ENCODE data around the gene TMEM244.
"Not testable (repeated sequence)": the region's sequence is repeated elsewhere in the genome, so short reads cannot be mapped to it uniquely, and the experiment has no call there.

The TMEM244 gene

GRCh38 chr6:129867403-129867802 is 6.3 kb upstream of the TMEM244 start:
- no peak for DNase-seq (ENCODE audit: low read depth, low spot score)

- no peak for DNase-seq (ENCODE audit: low read depth, low spot score)
Observed at GRCh38 chr6:129866688-129867087, 5.6 kb upstream of the TMEM244 start.

- no peak for DNase-seq (ENCODE audit: low read depth, low spot score)
Observed at GRCh38 chr6:129866256-129866655, 5.1 kb upstream of the TMEM244 start.

DNA sequence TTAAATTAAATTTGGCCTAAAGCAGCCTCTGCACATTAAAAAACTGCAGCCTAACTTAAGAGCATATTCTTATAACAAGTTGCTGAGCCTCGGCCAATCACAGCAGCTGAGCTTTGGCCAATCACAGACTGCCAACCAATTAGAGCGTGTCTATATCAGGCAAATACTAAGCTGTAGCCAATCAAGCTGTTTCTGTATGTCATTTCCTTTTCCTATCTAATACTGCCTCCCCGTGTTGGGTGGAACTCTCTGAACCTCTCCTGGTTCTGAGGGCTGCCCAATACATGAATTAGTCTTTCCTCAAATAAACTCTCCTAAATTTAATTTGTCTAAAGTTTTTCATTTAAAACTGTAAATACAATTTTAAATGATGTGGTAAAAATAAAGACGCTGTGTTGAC is 3.9 kb upstream of the TMEM244 start:
- no peak for DNase-seq (ENCODE audit: low read depth, low spot score)

- no peak for DNase-seq (ENCODE audit: low read depth, low spot score)
Observed at GRCh38 chr6:129863664-129864063, 2.5 kb upstream of the TMEM244 start.

- no peak for DNase-seq (ENCODE audit: low read depth, low spot score)
Observed at GRCh38 chr6:129859524-129859923, 1.6 kb downstream of the TMEM244 start.

- DNase-seq (ENCODE audit: low read depth, low spot score), result no peak
Observed at GRCh38 chr6:129857838-129858237, 3.3 kb downstream of the TMEM244 start.

DNA sequence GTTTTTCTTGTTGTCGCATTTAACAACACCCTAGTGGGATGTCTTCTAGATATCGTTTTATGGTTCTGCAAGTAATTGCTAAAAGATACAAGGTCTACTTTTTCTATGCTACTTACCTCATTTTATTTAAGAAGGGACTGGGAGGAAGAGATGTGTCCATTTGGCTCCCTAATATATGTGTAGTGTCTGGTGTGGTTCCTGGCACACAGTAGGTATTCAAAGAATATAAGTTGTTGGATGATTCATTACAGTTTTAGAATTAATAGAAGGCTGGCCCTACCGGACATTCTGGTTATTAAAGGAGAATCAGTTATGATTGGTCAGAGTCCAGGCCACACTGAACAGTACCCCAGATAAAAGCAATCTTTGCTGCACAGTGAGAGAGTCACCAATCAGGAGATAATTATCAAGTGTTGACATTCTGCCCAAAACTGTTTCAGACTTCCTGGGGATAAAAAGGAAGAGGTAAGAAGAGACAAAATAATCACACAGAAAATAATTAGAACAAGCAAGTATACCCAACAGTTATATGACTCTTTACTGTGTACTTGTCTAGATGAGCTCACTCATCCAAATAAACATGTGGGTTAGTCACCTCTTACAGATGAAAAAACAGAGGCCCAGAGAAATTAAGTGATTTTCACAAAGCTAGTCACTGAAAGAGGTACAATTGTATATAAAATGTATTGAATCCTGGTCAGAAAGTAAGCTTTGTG is 7.0 kb downstream of the TMEM244 start:
- DNase-seq (ENCODE audit: low read depth, low spot score), result no peak

DNA sequence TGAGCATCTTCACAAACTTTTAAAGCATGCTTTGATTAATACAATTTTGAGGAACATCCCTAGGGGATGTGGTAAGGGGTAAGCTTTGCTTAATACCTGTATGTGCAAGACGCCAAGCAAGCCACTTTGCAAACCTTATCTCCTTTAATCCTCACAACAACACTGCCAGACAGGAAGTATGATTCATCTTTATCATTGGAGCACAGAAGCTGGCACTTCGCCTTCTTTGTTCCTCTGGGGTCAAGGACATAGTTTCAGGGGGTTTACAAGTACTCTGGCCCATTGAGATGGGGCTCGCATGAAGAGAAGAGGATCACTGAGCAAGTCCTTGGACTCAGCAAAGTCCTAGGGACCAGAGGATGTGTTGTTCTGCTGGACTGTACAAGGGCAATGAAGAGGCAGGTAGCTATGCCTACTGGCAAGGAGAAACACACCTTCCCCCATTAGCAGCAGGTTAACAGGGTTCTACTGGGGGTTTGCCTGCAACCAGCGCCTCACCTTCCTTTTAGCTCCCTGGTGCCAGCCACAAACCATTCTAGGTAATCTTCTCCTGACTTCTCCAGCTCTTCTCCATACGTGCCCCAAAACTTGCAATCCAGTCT is 8.8 kb downstream of the TMEM244 start:
- DNase-seq (ENCODE audit: low read depth, low spot score), result no peak

DNA sequence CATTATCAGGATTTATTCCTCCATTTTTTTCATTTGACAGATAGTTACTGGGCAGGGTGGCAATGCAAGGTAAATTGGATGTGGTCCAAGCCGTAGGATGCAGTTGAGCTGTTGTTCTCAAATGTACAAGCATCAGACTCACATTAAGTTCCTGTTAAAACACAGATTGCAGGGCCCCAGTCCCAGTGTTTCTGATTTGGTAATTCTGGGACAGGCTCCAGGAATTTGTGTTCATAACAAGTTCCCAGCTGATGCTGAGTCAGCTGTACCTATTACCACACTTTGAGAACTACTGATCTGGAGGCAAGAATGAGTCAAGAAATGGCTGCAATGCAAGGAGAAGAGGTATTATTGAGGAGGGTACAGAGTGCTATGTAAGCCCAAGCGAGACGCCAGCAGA is 11.7 kb downstream of the TMEM244 start:
- no peak for DNase-seq (ENCODE audit: low read depth, low spot score)

- DNase-seq (ENCODE audit: low read depth, low spot score), result no peak
Observed at GRCh38 chr6:129846761-129847160, 14.4 kb downstream of the TMEM244 start.

- DNase-seq (ENCODE audit: low read depth, low spot score), result no peak
Observed at GRCh38 chr6:129845696-129846095, 15.4 kb downstream of the TMEM244 start.

DNA sequence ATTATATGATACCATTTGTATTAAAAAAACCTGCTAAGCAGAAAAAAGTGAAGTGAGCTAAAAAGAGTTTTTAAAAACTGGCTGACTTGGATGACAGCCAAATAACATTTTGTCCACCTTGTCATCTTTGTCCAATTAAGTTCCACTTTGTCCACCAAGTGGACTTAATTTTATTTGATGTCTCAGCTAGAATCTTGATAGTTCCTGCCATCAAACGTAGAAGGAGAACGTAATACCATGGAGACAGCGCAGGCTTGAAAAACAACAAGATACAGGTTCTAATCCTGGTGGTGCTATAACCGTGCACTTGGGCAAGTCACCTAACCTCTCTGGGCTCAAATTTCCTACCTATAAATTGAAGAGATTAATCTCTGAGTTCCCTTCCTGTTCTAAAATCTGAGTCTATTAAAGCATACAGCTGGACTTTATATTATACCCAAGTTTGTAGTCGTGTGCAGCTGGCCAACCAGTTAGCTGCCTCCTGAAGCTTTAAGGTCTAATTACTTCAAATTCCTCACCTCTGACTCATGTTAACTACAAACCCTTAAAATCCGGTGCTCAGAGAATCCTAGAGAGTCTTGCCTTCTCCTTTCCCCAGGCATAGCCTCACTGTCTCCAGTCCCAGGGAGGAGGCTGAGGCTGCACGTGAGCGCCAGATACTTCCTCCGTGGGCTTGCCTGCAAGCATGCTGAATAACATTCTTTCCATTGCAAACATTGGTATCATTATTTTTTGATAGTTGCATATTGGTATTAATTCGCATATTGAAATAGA is 16.8 kb downstream of the TMEM244 start:
- DNase-seq (ENCODE audit: low read depth, low spot score), result no peak

DNA sequence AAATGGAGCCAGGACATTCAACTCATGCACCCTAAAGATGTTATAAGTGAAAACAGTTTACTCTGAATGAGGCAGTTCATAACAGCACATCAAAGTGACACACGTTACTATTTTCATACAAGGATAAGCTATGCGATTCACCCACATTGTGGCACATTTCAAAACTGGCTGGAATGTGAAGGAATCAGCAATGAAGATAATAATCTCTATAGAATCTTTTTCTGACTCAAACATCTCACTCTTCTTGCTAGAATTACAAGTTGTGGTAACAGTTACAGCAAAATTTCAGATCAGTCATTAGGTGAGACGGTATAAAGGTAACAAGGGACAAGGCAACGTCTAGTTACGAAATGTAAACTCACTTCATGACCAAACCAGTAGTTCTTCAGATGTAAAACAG is 17.5 kb downstream of the TMEM244 start:
- DNase-seq (ENCODE audit: low read depth, low spot score), result no peak

- no peak for DNase-seq (ENCODE audit: low read depth, low spot score)
Observed at GRCh38 chr6:129842881-129843409, 18.2 kb downstream of the TMEM244 start.

DNA sequence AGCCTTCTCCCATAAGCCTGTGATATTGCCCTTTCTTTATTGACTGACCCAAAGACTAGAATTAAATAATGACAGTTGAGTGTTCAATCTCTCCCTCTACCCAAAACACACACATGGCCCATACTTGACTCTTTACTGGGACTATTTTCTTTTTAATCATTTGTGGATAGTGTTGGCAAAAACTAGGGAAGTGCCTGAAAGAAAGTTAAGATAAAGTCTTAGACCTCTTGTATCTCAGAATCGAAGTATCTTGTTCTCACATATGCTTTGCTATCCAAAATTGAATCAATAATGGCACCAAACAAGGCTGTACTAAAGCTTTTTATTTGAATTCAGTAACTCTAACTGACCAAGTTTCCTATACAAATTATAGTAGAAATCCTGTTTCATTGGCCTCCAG is 19.0 kb downstream of the TMEM244 start:
- DNase-seq (ENCODE audit: low read depth, low spot score), result no peak

GRCh38 chr6:129839562-129839961 is 21.6 kb downstream of the TMEM244 start:
- DNase-seq (ENCODE audit: low read depth, low spot score), result not testable (repeated sequence)

DNA sequence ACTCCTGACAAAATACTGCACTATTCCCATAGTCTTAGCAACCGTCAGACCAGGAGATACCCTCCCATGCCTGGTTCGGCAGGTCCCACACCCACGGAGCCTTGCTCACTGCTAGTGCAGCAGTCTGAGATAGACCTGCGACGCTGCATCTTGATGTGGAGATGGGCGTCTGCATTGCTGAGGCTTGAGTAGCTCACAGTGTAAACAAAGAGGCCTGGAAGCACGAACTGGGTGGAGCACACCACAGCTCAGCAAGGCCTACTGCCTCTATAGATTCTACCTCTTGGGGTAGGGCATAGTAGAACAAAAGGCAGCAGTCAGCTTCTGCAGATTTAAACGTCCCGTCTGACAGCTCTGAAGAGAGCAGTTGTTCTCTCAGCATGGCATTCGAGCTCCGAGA is 25.4 kb downstream of the TMEM244 start:
- DNase-seq (ENCODE audit: low read depth, low spot score), result no peak

DNA sequence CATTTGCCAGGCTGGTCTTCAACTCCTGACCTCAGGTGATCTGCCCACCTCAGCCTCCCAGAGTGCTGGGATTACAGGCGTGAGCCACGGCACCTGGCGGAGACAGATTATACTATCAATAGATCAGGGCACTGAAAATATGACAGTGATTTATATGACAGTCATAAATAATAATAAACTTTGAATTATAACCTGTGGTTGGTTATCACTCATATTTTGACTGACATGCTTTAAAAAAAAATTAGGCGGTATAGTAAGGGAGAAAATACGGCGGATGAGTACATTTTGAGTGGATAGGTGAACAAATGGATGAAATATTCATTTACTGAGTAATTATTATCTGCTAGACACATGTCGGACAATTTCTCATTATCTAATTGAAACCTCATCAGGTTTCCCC is 28.8 kb downstream of the TMEM244 start:
- DNase-seq (ENCODE audit: low read depth, low spot score), result no peak

- DNase-seq (ENCODE audit: low read depth, low spot score), result no peak
Observed at GRCh38 chr6:129828229-129828628, 32.9 kb downstream of the TMEM244 start.

GRCh38 chr6:129818251-129818650 is 42.9 kb downstream of the TMEM244 start:
- no peak for DNase-seq (ENCODE audit: low read depth, low spot score)

GRCh38 chr6:129817821-129818220 is 43.3 kb downstream of the TMEM244 start:
- DNase-seq (ENCODE audit: low read depth, low spot score), result no peak

DNA sequence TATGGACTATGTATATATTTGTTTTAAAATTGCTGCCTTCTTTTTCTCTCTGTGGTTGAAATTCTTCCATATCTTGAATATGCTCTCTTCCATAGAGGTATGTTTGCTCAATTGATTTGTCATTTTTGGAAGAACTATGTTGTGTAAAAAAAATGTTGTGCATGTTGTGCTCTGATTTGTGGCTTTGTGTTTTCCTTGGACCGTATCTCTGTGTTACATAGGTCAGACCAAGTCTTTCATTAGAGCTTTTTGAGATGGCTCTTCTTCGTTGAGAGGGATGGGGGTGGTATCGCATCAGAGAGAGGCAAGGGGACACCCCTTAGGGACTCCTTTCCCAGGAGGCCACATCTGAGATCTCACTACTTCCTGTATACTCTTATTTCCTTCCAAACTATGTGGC is 43.8 kb downstream of the TMEM244 start:
- no peak for DNase-seq (ENCODE audit: low read depth, low spot score)

Measured in smooth muscle cell of the brain vasculature (primary cell).